B cell (primary cell): ENCODE measurements around the gene UBAC2. TPM values are rescaled to one million over a fixed set of nuclear protein-coding genes. Genes with fewer than 3 reads are reported as not detected.

ENCODE experiments used
- ATAC-seq: fragments of 200-7000 bp; cut with Tn5 transposase; one replicate; pipeline ENCODE4 v1.10.0; 2021; ENCODE audit warnings: low read depth, mild to moderate bottlenecking, moderate number of reproducible peaks, moderate library complexity
- CTCF ChIA-PET: fragments of 350-600 bp; sonication (Branson Sonifier 250); formaldehyde crosslinking; loops from one replicate; lab custom pipeline; 2021; ENCODE audit warnings: antibody characterized with exemption, inconsistent platforms; lab: Charles Lee
- POLR2A ChIA-PET: fragments of 350-600 bp; sonication (Branson Sonifier 250); formaldehyde crosslinking; loops from one replicate; lab custom pipeline; 2021; ENCODE audit warnings: antibody characterized with exemption; lab: Charles Lee
- DNase-seq: peaks from one replicate; pipeline ENCODE4 v3.0.0; 2013
- H2AFZ ChIP-seq: 2 replicates; pipeline ENCODE4 v1.6.1; 2012; ENCODE audit warnings: mild to moderate bottlenecking, low read depth, low read length; ENCODE audit not compliant: insufficient read depth, poor library complexity, severe bottlenecking
- H3K27ac ChIP-seq, 2 donors: 1 replicate in 1 of 2; 2 replicates in 1 of 2; pipeline ENCODE4 v1.5.1; 2012 to 2013; ENCODE audit warnings: low read length in 2 of 2, mild to moderate bottlenecking in 2 of 2, moderate library complexity in 1 of 2
- H3K27me3 ChIP-seq, 4 experiments: fragments of 200-600 bp in 1 of 4; sonication (generic) in 1 of 4; replicated peaks in 1 of 4; 1 replicate in 2 of 4; 2 replicates in 2 of 4; pipeline versions ENCODE4 v1.6.1 to v1.7.0; 2013 to 2016; ENCODE audit warnings: low read length in 3 of 4, mild to moderate bottlenecking in 2 of 4, mixed read lengths in 1 of 4, moderate library complexity in 1 of 4; ENCODE audit not compliant: insufficient read depth in 4 of 4, control insufficient read depth in 3 of 4; ENCODE audit errors: control extremely low read depth in 1 of 4
- H3K36me3 ChIP-seq, 2 experiments: replicated peaks in 1 of 2; 1 replicate in 1 of 2; 2 replicates in 1 of 2; pipeline versions ENCODE4 v1.6.1 to v1.7.1; 2013; ENCODE audit warnings: low read length in 1 of 2; ENCODE audit not compliant: insufficient read depth in 2 of 2, control insufficient read depth in 1 of 2; ENCODE audit errors: control extremely low read depth in 1 of 2, extremely low read depth in 1 of 2
- H3K4me1 ChIP-seq, 2 donors: fragments of 200-600 bp in 1 of 2; sonication (generic) in 1 of 2; 1 replicate in 1 of 2; 2 replicates in 1 of 2; pipeline versions ENCODE4 v1.5.1 to v1.6.1; 2013 to 2017; ENCODE audit warnings: low read length in 2 of 2; ENCODE audit not compliant: control insufficient read depth in 2 of 2, insufficient read depth in 2 of 2
- H3K4me2 ChIP-seq: replicated peaks from 2 replicates; pipeline ENCODE3; 2012; ENCODE audit warnings: mild to moderate bottlenecking, low read depth, low read length; ENCODE audit not compliant: poor library complexity, severe bottlenecking
- H3K4me3 ChIP-seq, 5 experiments: fragments of 200-600 bp in 1 of 5; sonication (generic) in 1 of 5; 1 replicate in 3 of 5; 2 replicates in 2 of 5; pipeline versions ENCODE4 v1.5.1 to v1.7.0; 2011 to 2016; ENCODE audit warnings: low read length in 4 of 5, mild to moderate bottlenecking in 4 of 5, low read depth in 2 of 5, control low read depth in 1 of 5, moderate library complexity in 1 of 5; ENCODE audit not compliant: insufficient read depth in 1 of 5; ENCODE audit errors: control extremely low read depth in 1 of 5, extremely low read depth in 1 of 5
- H3K79me2 ChIP-seq: fragments of 200-600 bp; sonication (generic); one replicate; pipeline ENCODE4 v1.6.0; 2016; ENCODE audit warnings: low read length; ENCODE audit not compliant: control insufficient read depth, insufficient read depth
- H3K9ac ChIP-seq: fragments of 200-600 bp; sonication (generic); 2 replicates; pipeline ENCODE4 v1.6.1; 2017; ENCODE audit warnings: mild to moderate bottlenecking, low read length, moderate library complexity
- H3K9me3 ChIP-seq, 3 donors: one replicate each; pipeline versions ENCODE4 v1.6.1 to v1.7.1; 2013; ENCODE audit warnings: low read length in 2 of 3; ENCODE audit not compliant: control insufficient read depth in 2 of 3, insufficient read depth in 1 of 3; ENCODE audit errors: control extremely low read depth in 1 of 3
- H4K20me1 ChIP-seq: 2 replicates; pipeline ENCODE4 v1.6.0; 2012; ENCODE audit warnings: mild to moderate bottlenecking, low read length; ENCODE audit not compliant: insufficient read depth, control insufficient read depth, poor library complexity, severe bottlenecking
- H3K27ac Mint-ChIP-seq: one replicate; pipeline ENCODE4 v1.8.0; 2021; ENCODE audit warnings: mixed read lengths
- H3K27me3 Mint-ChIP-seq: one replicate; pipeline ENCODE4 v1.8.0; 2021; ENCODE audit warnings: mixed read lengths
- H3K4me1 Mint-ChIP-seq: one replicate; pipeline ENCODE4 v1.8.0; 2021; ENCODE audit warnings: mixed read lengths
- H3K4me3 Mint-ChIP-seq: one replicate; pipeline ENCODE4 v1.8.0; 2021; ENCODE audit warnings: mixed read lengths
- H3K9me3 Mint-ChIP-seq: one replicate; pipeline ENCODE4 v1.8.0; 2022; ENCODE audit warnings: mixed read lengths; ENCODE audit not compliant: insufficient read depth
- EZH2 ChIP-seq: IDR thresholded peaks from 2 replicates; pipeline ENCODE4 v1.6.1; 2012; ENCODE audit warnings: borderline replicate concordance, low read depth, mild to moderate bottlenecking, moderate library complexity, low read length; ENCODE audit not compliant: insufficient read depth, poor library complexity, severe bottlenecking
- WGBS: methylation state at CpG from one replicate; pipeline ENCODE4 v1.1.5; 2013; ENCODE audit warnings: missing lambda C conversion rate; ENCODE audit not compliant: insufficient coverage; 5-methylcytosine and 5-hydroxymethylcytosine counted together
- intact Hi-C: fragments of 100-400 bp; cut with micrococcal nuclease; formaldehyde crosslinking; loops from one replicate; pipeline ENCODE4 v1.10.0; 2022
- polyA plus RNA-seq: library from polyadenylated mRNA; depleted of rRNA; stranded (reverse); fragments of >200 nt; gene quantifications from 2 replicates; pipeline ENCODE4 v1.2.3, GENCODE V29; 2012
- total RNA-seq, 2 donors: library from RNA; stranded (reverse); fragments of 120-200 nt in 1 of 2; gene quantifications; 1 replicate in 1 of 2; 2 replicates in 1 of 2; pipeline versions ENCODE4 v1.2.3 to v1.2.4, GENCODE V29; 2013 to 2022
- TF ChIP-seq, protein P1 (sequence below): fragments of 200-600 bp; IDR thresholded peaks from one replicate; pipeline ENCODE4 v1.8.0; 2022; ENCODE audit warnings: antibody characterized with exemption, mild to moderate bottlenecking

Gene UBAC2
- total and polyA plus RNA-seq, 2 donors (not counting 1 experiment from before 2014, with no cell fraction given), result 56.3 to 60.8 TPM

DNA sequence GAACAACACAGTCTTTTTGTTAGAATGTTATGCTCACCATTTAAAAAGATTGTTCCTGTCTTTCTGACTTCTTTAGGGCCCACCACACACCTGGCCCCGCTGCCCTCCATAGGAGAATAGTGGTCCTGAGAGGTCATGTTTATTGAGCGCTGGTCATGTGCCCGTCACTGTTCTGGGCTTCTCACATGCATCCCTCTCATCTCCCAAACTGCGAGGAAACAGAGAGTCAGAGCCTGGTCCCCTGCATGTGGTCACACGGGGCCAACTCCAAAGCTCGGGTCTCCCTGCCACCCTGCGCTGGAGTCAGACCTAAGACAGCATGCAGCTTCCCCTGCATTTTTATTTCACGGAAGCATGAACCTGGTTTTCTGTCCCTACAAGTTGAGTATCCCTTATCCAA lies 177.0 kb downstream of the UBAC2 start:
- TF ChIP-seq, protein P1, sequence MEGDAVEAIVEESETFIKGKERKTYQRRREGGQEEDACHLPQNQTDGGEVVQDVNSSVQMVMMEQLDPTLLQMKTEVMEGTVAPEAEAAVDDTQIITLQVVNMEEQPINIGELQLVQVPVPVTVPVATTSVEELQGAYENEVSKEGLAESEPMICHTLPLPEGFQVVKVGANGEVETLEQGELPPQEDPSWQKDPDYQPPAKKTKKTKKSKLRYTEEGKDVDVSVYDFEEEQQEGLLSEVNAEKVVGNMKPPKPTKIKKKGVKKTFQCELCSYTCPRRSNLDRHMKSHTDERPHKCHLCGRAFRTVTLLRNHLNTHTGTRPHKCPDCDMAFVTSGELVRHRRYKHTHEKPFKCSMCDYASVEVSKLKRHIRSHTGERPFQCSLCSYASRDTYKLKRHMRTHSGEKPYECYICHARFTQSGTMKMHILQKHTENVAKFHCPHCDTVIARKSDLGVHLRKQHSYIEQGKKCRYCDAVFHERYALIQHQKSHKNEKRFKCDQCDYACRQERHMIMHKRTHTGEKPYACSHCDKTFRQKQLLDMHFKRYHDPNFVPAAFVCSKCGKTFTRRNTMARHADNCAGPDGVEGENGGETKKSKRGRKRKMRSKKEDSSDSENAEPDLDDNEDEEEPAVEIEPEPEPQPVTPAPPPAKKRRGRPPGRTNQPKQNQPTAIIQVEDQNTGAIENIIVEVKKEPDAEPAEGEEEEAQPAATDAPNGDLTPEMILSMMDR, result no peak
- TF ChIP-seq EZH2, result no peak
- Histone ChIP-seq H3K36me3 (no peaks in the 10 kb centered on the region), H3K27me3 (no peaks in the 10 kb centered on the region), H3K9me3 (no peaks in the 10 kb centered on the region), H3K4me1 (peaks cover 92 to 98% of the 10 kb centered on the region in 2 donors), H3K9ac (no peak overlapping the region), H2AFZ (no peak overlapping the region), H3K79me2 (peaks cover 47% of the 10 kb centered on the region), H3K4me2 (peak overlapping the region; percentile 71), H4K20me1 (no peaks in the 10 kb centered on the region), H3K27ac (peak overlapping the region; percentile 99 to 100), H3K4me3 (no peak overlapping the region)
- Mint-ChIP-seq H3K27me3 (no peaks in the 10 kb centered on the region), H3K9me3 (no peaks in the 10 kb centered on the region), H3K27ac (peak overlapping the region; percentile 87), H3K4me3 (peak overlapping the region; percentile 60), H3K4me1 (peaks cover 91% of the 10 kb centered on the region)
- intact Hi-C loops, result loop anchor here (5.0 kb wide), 2 partner anchors 165 to 230 kb away; partner anchors contain the start of gene CLYBL
- POLR2A ChIA-PET, result no interaction called here
- no peak for ATAC-seq
- 96% methylated on average over 8 of the region's 8 CpGs for WGBS
- no peak for DNase-seq
- CTCF ChIA-PET, result interaction anchor here (3.3 to 19.7 kb wide), 6 partner anchors 10 to 107 kb away, joined by 16 to 477 read pairs (median 64); partner anchors contain the start of gene GPR183

GRCh38 chr13:99378985-99379733 lies 178.5 kb downstream of the UBAC2 start:
- H3K27me3 ChIP-seq, result no peaks in the 10 kb centered on the region
- H3K4me2 ChIP-seq, result peak overlapping the region; percentile 39
- H3K79me2 ChIP-seq, result peaks cover 59% of the 10 kb centered on the region
- POLR2A ChIA-PET, result interaction anchor here (0.6 kb wide), 1 partner anchor 8 kb away, joined by 3 read pairs; no protein-coding TSS in a partner anchor
- TF ChIP-seq, protein P1, result no peak
- no peak for TF ChIP-seq EZH2
- H4K20me1 ChIP-seq, result no peaks in the 10 kb centered on the region
- ATAC-seq (no peak), DNase-seq (peak; percentile 56)
- intact Hi-C loops, result loop anchor here (1.0 to 5.0 kb wide), 3 partner anchors 8 to 228 kb away; partner anchors contain the start of gene CLYBL
- H3K9me3 ChIP-seq, result no peaks in the 10 kb centered on the region
- H3K36me3 ChIP-seq, result no peaks in the 10 kb centered on the region
- peaks cover 92 to 97% of the 10 kb centered on the region in 2 donors for H3K4me1 ChIP-seq
- H3K9ac ChIP-seq, result no peak overlapping the region
- Mint-ChIP-seq H3K27ac (peak overlapping the region; percentile 90), H3K4me3 (peak overlapping the region; percentile 72), H3K4me1 (peaks cover 93% of the 10 kb centered on the region), H3K9me3 (no peaks in the 10 kb centered on the region), H3K27me3 (no peaks in the 10 kb centered on the region)
- H2AFZ ChIP-seq, result no peak overlapping the region
- peak overlapping the region in 1 of 2 donors; percentile 46 for H3K27ac ChIP-seq
- no peak overlapping the region for H3K4me3 ChIP-seq
- WGBS, result 50% methylated on average over 2 of the region's 3 CpGs
- CTCF ChIA-PET, result interaction anchor here (6.5 to 19.7 kb wide), 3 partner anchors 8 to 108 kb away, joined by 69 to 477 read pairs (median 260); no protein-coding TSS in a partner anchor
